ENCODE data around the gene TNK2.

DNA sequence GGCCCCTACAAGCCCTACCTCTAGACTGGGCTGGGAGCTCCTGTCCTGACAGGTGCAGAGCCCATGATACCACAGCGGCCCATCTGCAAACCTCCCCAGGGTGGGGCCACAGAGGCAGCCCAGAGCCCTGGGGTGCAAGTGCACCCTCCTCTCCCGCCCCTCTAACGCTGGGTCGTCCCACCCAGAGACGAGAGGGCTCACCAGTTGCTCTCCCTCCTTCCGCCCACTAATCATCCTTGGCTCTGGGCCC lies 742 bp downstream of the TNK2 start:
- TF ChIP-seq BHLHE40 (IDR thresholded peaks at IDR 0.05; ENCODE audit: low read length) (no peak), SUZ12 (IDR thresholded peaks at IDR 0.05; ENCODE audit: low read depth, low read length) (no peak), ZNF207 (IDR thresholded peaks at IDR 0.05; ENCODE audit: borderline replicate concordance) (no peak), ZNF547 (CRISPR knock-in tag; IDR thresholded peaks at IDR 0.05) (no peak), ELF4 (CRISPR knock-in tag; IDR thresholded peaks at IDR 0.05; ENCODE audit: borderline replicate concordance) (no peak), IKZF1 (IDR thresholded peaks at IDR 0.05) (no peak), EZH2 (conservative IDR thresholded peaks at IDR 0.05; ENCODE audit: low read depth, low read length) (no peak), ZNF292 (CRISPR knock-in tag; IDR thresholded peaks at IDR 0.05; ENCODE audit: borderline replicate concordance, low read depth) (no peak), ZNF24 (IDR thresholded peaks at IDR 0.05) (no peak), MBD4 (IDR thresholded peaks at IDR 0.05; ENCODE audit: borderline replicate concordance, low read length) (no peak)
- TF ChIP-seq, protein P1, sequence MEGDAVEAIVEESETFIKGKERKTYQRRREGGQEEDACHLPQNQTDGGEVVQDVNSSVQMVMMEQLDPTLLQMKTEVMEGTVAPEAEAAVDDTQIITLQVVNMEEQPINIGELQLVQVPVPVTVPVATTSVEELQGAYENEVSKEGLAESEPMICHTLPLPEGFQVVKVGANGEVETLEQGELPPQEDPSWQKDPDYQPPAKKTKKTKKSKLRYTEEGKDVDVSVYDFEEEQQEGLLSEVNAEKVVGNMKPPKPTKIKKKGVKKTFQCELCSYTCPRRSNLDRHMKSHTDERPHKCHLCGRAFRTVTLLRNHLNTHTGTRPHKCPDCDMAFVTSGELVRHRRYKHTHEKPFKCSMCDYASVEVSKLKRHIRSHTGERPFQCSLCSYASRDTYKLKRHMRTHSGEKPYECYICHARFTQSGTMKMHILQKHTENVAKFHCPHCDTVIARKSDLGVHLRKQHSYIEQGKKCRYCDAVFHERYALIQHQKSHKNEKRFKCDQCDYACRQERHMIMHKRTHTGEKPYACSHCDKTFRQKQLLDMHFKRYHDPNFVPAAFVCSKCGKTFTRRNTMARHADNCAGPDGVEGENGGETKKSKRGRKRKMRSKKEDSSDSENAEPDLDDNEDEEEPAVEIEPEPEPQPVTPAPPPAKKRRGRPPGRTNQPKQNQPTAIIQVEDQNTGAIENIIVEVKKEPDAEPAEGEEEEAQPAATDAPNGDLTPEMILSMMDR (CRISPR knock-in tag; IDR thresholded peaks at IDR 0.05): no peak
- TF ChIP-seq, protein P2, sequence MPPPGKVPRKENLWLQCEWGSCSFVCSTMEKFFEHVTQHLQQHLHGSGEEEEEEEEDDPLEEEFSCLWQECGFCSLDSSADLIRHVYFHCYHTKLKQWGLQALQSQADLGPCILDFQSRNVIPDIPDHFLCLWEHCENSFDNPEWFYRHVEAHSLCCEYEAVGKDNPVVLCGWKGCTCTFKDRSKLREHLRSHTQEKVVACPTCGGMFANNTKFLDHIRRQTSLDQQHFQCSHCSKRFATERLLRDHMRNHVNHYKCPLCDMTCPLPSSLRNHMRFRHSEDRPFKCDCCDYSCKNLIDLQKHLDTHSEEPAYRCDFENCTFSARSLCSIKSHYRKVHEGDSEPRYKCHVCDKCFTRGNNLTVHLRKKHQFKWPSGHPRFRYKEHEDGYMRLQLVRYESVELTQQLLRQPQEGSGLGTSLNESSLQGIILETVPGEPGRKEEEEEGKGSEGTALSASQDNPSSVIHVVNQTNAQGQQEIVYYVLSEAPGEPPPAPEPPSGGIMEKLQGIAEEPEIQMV (CRISPR knock-in tag; IDR thresholded peaks at IDR 0.05; ENCODE audit: low read depth): no peak
- TF ChIP-seq, protein P3, sequence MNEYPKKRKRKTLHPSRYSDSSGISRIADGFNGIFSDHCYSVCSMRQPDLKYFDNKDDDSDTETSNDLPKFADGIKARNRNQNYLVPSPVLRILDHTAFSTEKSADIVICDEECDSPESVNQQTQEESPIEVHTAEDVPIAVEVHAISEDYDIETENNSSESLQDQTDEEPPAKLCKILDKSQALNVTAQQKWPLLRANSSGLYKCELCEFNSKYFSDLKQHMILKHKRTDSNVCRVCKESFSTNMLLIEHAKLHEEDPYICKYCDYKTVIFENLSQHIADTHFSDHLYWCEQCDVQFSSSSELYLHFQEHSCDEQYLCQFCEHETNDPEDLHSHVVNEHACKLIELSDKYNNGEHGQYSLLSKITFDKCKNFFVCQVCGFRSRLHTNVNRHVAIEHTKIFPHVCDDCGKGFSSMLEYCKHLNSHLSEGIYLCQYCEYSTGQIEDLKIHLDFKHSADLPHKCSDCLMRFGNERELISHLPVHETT (CRISPR knock-in tag; conservative IDR thresholded peaks at IDR 0.05): no peak
- TF ChIP-seq, protein P4, sequence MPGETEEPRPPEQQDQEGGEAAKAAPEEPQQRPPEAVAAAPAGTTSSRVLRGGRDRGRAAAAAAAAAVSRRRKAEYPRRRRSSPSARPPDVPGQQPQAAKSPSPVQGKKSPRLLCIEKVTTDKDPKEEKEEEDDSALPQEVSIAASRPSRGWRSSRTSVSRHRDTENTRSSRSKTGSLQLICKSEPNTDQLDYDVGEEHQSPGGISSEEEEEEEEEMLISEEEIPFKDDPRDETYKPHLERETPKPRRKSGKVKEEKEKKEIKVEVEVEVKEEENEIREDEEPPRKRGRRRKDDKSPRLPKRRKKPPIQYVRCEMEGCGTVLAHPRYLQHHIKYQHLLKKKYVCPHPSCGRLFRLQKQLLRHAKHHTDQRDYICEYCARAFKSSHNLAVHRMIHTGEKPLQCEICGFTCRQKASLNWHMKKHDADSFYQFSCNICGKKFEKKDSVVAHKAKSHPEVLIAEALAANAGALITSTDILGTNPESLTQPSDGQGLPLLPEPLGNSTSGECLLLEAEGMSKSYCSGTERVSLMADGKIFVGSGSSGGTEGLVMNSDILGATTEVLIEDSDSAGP (CRISPR knock-in tag; IDR thresholded peaks at IDR 0.05; ENCODE audit: borderline replicate concordance): no peak
